AG04450 (cell line): Measurements from ENCODE around the gene HOPX. TPM values are rescaled to one million over a fixed set of nuclear protein-coding genes. Genes with fewer than 3 reads are reported as not detected.

Experiments used
- CTCF ChIA-PET: fragments of 300-600, 350-600 bp; formaldehyde crosslinking; extraction: SDS; loops from one replicate; lab custom pipeline; 2022; ENCODE audit warnings: antibody characterized with exemption, inconsistent platforms; lab: Charles Lee
- POLR2A ChIA-PET: fragments of 350-600 bp; formaldehyde crosslinking; extraction: SDS; loops from one replicate; lab custom pipeline; 2021; ENCODE audit warnings: antibody characterized with exemption, inconsistent platforms; lab: Yijun Ruan, JAX
- DNase-seq: peaks from one replicate; pipeline ENCODE4 v3.0.0-alpha.2; 2011; ENCODE audit warnings: low read depth, low spot score
- H3K27ac ChIP-seq: one replicate; pipeline ENCODE4 v1.5.1; 2012; ENCODE audit warnings: low read depth, low read length, control low read depth
- H3K27me3 ChIP-seq: one replicate; pipeline ENCODE4 v1.6.0; 2012; ENCODE audit warnings: low read length; ENCODE audit not compliant: control insufficient read depth, insufficient read depth
- H3K4me3 ChIP-seq: 2 replicates; pipeline ENCODE4 v1.5.1; 2011; ENCODE audit warnings: mild to moderate bottlenecking, low read depth, low read length, control low read depth
- H3K9me3 ChIP-seq: 2 replicates; pipeline ENCODE4 v1.5.1; 2012; ENCODE audit warnings: low read length; ENCODE audit not compliant: control insufficient read depth, insufficient read depth
- CTCF ChIP-seq: IDR thresholded peaks from 2 replicates; pipeline ENCODE4 v1.5.1; 2011; ENCODE audit warnings: low read depth, low read length, control low read depth, inconsistent platforms
- polyA plus RNA-seq: library from polyadenylated mRNA; depleted of rRNA; stranded (reverse); fragments of >200 nt; gene quantifications from 2 replicates; pipeline ENCODE4 v1.2.3, GENCODE V29; 2011

The HOPX gene
- polyA plus RNA-seq, 1 experiment: 2.9 TPM

GRCh38 chr4:56627985-56628384, 53.1 kb downstream of the HOPX start:
- ChIA-PET POLR2A (interaction anchor here (0.8 kb wide), 1 partner anchor 15 kb away, joined by 4 read pairs; no protein-coding TSS in a partner anchor), CTCF (interaction anchor here (1.1 to 2.0 kb wide), 4 partner anchors 10 to 172 kb away, joined by 3 to 14 read pairs (median 4); no protein-coding TSS in a partner anchor)
- no peak overlapping the region for H3K27ac ChIP-seq
- no peak overlapping the region for H3K4me3 ChIP-seq
- no peaks in the 10 kb centered on the region for H3K27me3 ChIP-seq
- DNase-seq: no peak
- peaks cover 20% of the 10 kb centered on the region for H3K9me3 ChIP-seq
- no peak for TF ChIP-seq CTCF

- DNase-seq: no peak
- CTCF ChIA-PET: interaction anchor here (1.1 to 2.0 kb wide), 3 partner anchors 14 to 173 kb away, joined by 3 to 14 read pairs (median 5); no protein-coding TSS in a partner anchor
- Histone ChIP-seq H3K27ac (no peak overlapping the region), H3K9me3 (peaks cover 20% of the 10 kb centered on the region), H3K4me3 (no peak overlapping the region), H3K27me3 (peaks cover 2% of the 10 kb centered on the region)
- POLR2A ChIA-PET: interaction anchor here (0.8 kb wide), 1 partner anchor 14 kb away, joined by 4 read pairs; no protein-coding TSS in a partner anchor
- TF ChIP-seq CTCF: no peak
These were observed 53.7 kb downstream of the HOPX start for GRCh38 chr4:56627375-56627774.

GRCh38 chr4:56626963-56627362, 54.1 kb downstream of the HOPX start:
- ChIA-PET CTCF (interaction anchor here (0.9 to 2.0 kb wide), 4 partner anchors 14 to 210 kb away, joined by 3 to 14 read pairs (median 4); no protein-coding TSS in a partner anchor), POLR2A (no interaction called here)
- H3K27me3 ChIP-seq: peaks cover 2% of the 10 kb centered on the region
- H3K27ac ChIP-seq: no peak overlapping the region
- DNase-seq: no peak
- no peak overlapping the region for H3K4me3 ChIP-seq
- H3K9me3 ChIP-seq: peaks cover 20% of the 10 kb centered on the region
- no peak for TF ChIP-seq CTCF

- TF ChIP-seq CTCF: no peak
- ChIA-PET POLR2A (no interaction called here), CTCF (interaction anchor here (0.9 to 2.0 kb wide), 3 partner anchors 15 to 210 kb away, joined by 4 to 14 read pairs (median 5); no protein-coding TSS in a partner anchor)
- Histone ChIP-seq H3K27me3 (peaks cover 2% of the 10 kb centered on the region), H3K27ac (no peak overlapping the region), H3K4me3 (no peak overlapping the region), H3K9me3 (peaks cover 20% of the 10 kb centered on the region)
- DNase-seq: no peak
These were observed 54.7 kb downstream of the HOPX start for GRCh38 chr4:56626420-56626819.

- peaks cover 20% of the 10 kb centered on the region for H3K9me3 ChIP-seq
- ChIA-PET POLR2A (no interaction called here), CTCF (no interaction called here)
- no peak for DNase-seq
- no peak overlapping the region for H3K27ac ChIP-seq
- no peak for TF ChIP-seq CTCF
- H3K4me3 ChIP-seq: no peak overlapping the region
- peaks cover 5% of the 10 kb centered on the region for H3K27me3 ChIP-seq
These were observed 58.9 kb downstream of the HOPX start for GRCh38 chr4:56622176-56622575.
